ENCODE measurements around the gene NAP1L1.

NAP1L1 gene

DNA sequence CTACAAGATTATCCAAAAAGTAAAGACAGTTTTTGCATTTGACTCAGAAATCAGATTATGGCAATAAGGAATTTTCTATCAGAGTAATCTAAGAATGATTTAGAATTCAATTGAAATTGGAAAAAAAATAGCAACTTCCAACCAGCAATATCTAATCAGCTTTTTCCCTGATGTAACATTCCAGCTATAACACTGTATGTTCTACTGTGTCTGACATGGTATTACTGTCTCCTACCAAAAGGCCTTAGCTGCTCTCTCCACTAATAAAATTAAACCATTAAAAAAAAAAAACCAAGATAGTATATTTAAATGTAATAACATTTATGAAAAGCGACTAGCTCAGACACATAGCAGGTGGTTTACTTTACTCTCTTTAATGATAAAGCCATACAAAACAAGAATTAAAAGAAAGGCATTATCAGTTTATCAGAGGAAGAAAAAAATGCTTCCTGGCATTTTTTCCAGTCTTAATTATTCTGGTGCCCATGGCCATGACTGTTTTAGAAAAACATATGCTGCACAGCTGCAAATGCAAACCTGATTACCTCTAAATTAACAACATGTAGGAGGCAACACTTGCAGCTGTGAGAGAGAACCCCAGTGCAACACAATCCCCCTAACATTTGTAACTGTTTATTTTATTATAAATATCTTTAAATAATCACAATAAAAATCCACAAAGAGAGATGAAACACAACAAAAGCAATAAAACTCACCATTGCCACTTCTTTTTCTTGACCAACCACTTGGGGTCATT is 81.7 kb downstream of the NAP1L1 start:
- Mint-ChIP-seq H3K36me3 (ENCODE audit: low read depth) (peaks cover 6% of the 10 kb centered on the region), H3K4me1 (peaks cover 28% of the 10 kb centered on the region), H3K9me3 (peaks cover 6% of the 10 kb centered on the region), H3K27ac (peak overlapping the region; percentile 67 to 75 (median 73)), H3K27me3 (ENCODE audit: low read depth) (no peaks in the 10 kb centered on the region), H3K4me3 (no peak overlapping the region)
- no peak for TF ChIP-seq CTCF (IDR thresholded peaks at IDR 0.05; ENCODE audit: unreplicated experiment in 3 of 3)

- H3K27me3 Mint-ChIP-seq (ENCODE audit: low read depth) = no peaks in the 10 kb centered on the region
- TF ChIP-seq CTCF (IDR thresholded peaks at IDR 0.05; ENCODE audit: unreplicated experiment in 3 of 3) = no peak
- H3K9me3 Mint-ChIP-seq = no peaks in the 10 kb centered on the region
- H3K4me3 Mint-ChIP-seq = no peak overlapping the region
- peaks cover 2% of the 10 kb centered on the region for H3K36me3 Mint-ChIP-seq (ENCODE audit: low read depth)
- H3K4me1 Mint-ChIP-seq = peaks cover 21% of the 10 kb centered on the region
- no peak overlapping the region for H3K27ac Mint-ChIP-seq
Observed at GRCh38 chr12:75998292-75999063, 86.0 kb downstream of the NAP1L1 start.

DNA sequence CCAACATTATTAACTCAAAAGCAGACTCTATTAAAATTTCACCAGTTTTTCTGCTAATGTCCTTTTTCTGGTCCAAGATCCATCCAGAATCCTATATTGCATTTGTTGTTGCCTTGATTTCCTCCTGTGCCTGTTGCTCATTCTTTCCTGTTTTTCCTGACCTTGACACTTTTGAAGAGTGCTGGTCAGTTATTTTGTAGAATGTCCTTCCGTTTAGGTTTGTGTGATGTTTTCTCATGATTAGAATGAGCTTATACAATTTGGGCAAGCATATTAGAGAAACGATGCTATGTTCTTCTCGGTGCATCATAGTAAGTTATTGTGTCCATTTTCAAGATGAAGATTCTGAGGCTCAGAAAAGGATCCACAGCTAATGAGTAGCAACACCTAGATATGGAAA is 86.8 kb downstream of the NAP1L1 start:
- no peak overlapping the region for H3K4me3 Mint-ChIP-seq
- no peaks in the 10 kb centered on the region for H3K27me3 Mint-ChIP-seq (ENCODE audit: low read depth)
- no peaks in the 10 kb centered on the region for H3K9me3 Mint-ChIP-seq
- H3K27ac Mint-ChIP-seq = peak overlapping the region in 1 of 3 experiments; percentile 54
- peaks cover 20% of the 10 kb centered on the region for H3K4me1 Mint-ChIP-seq
- TF ChIP-seq CTCF (IDR thresholded peaks at IDR 0.05; ENCODE audit: unreplicated experiment in 3 of 3) = no peak
- H3K36me3 Mint-ChIP-seq (ENCODE audit: low read depth) = no peaks in the 10 kb centered on the region

- no peak for TF ChIP-seq CTCF (IDR thresholded peaks at IDR 0.05; ENCODE audit: unreplicated experiment in 3 of 3)
- peaks cover 20% of the 10 kb centered on the region for H3K4me1 Mint-ChIP-seq
- no peaks in the 10 kb centered on the region for H3K9me3 Mint-ChIP-seq
- H3K27me3 Mint-ChIP-seq (ENCODE audit: low read depth) = no peaks in the 10 kb centered on the region
- no peak overlapping the region for H3K4me3 Mint-ChIP-seq
- H3K27ac Mint-ChIP-seq = peak overlapping the region in 1 of 3 experiments; percentile 54
- no peaks in the 10 kb centered on the region for H3K36me3 Mint-ChIP-seq (ENCODE audit: low read depth)
Observed at GRCh38 chr12:75996861-75997447, 87.5 kb downstream of the NAP1L1 start.

DNA sequence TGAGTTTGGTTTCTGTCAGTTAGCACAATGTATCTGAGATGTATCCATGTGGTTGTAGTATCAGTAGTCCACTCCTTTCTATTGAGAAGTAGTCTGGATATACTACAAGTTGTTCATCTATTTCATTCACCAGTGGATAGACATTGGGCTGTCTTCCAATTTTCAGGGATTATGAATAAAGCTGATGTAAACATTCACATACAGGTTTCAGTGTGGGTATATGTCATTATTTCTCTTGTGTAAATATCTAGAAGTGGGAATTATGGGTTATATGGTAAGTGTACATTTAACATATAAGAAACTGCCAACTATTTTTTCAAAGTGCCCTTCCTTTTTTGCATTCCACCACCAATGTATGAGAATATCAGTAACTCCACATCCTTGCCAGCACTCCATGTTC is 88.8 kb downstream of the NAP1L1 start:
- no peak overlapping the region for H3K27ac Mint-ChIP-seq

More for the DNA sequence above, 88.8 kb downstream of the NAP1L1 start:
- H3K27me3 Mint-ChIP-seq (ENCODE audit: low read depth) = no peaks in the 10 kb centered on the region
- TF ChIP-seq CTCF (IDR thresholded peaks at IDR 0.05; ENCODE audit: unreplicated experiment in 3 of 3) = no peak
- H3K4me3 Mint-ChIP-seq = no peak overlapping the region
- no peaks in the 10 kb centered on the region for H3K9me3 Mint-ChIP-seq
- peaks cover 20% of the 10 kb centered on the region for H3K4me1 Mint-ChIP-seq
- H3K36me3 Mint-ChIP-seq (ENCODE audit: low read depth) = no peaks in the 10 kb centered on the region
